ENCODE measurements around the gene ZNF438.

Gene ZNF438

GRCh38 chr10:31069411-31069810 lies 37.7 kb upstream of the ZNF438 start:
- TF ChIP-seq, protein P1, sequence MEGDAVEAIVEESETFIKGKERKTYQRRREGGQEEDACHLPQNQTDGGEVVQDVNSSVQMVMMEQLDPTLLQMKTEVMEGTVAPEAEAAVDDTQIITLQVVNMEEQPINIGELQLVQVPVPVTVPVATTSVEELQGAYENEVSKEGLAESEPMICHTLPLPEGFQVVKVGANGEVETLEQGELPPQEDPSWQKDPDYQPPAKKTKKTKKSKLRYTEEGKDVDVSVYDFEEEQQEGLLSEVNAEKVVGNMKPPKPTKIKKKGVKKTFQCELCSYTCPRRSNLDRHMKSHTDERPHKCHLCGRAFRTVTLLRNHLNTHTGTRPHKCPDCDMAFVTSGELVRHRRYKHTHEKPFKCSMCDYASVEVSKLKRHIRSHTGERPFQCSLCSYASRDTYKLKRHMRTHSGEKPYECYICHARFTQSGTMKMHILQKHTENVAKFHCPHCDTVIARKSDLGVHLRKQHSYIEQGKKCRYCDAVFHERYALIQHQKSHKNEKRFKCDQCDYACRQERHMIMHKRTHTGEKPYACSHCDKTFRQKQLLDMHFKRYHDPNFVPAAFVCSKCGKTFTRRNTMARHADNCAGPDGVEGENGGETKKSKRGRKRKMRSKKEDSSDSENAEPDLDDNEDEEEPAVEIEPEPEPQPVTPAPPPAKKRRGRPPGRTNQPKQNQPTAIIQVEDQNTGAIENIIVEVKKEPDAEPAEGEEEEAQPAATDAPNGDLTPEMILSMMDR (conservative IDR thresholded peaks at IDR 0.05; ENCODE audit: low read depth, low read length) = no peak
- Histone ChIP-seq H3K9ac (no peak overlapping the region), H3K27ac (no peak overlapping the region), H3K4me3 (IDR thresholded peaks at IDR 0.05; ENCODE audit: insufficient read depth, low read depth, low read length) (no peak overlapping the region), H4K20me1 (ENCODE audit: insufficient read depth) (no peaks in the 10 kb centered on the region), H3K79me2 (ENCODE audit: insufficient read depth, low read depth) (no peaks in the 10 kb centered on the region), H2AFZ (ENCODE audit: low read depth) (no peak overlapping the region), H3K27me3 (ENCODE audit: insufficient read depth, low read depth) (no peaks in the 10 kb centered on the region), H3K4me1 (ENCODE audit: low read depth, poor library complexity, severe bottlenecking) (no peaks in the 10 kb centered on the region), H3K36me3 (ENCODE audit: insufficient read depth) (no peaks in the 10 kb centered on the region), H3K4me2 (no peak overlapping the region)

- TF ChIP-seq, protein P1 (conservative IDR thresholded peaks at IDR 0.05; ENCODE audit: low read depth, low read length) = no peak
- no peak overlapping the region for H3K4me3 ChIP-seq (IDR thresholded peaks at IDR 0.05; ENCODE audit: insufficient read depth, low read depth, low read length)
Observed at GRCh38 chr10:31064348-31064747, 32.7 kb upstream of the ZNF438 start.

GRCh38 chr10:31063841-31064240 lies 32.2 kb upstream of the ZNF438 start:
- Histone ChIP-seq H2AFZ (ENCODE audit: low read depth) (no peak overlapping the region), H3K4me2 (no peak overlapping the region)

More at GRCh38 chr10:31064348-31064747, 32.7 kb upstream of the ZNF438 start:
- Histone ChIP-seq H3K27ac (no peak overlapping the region), H3K79me2 (ENCODE audit: insufficient read depth, low read depth) (no peaks in the 10 kb centered on the region), H3K4me2 (no peak overlapping the region), H3K36me3 (ENCODE audit: insufficient read depth) (no peaks in the 10 kb centered on the region), H3K27me3 (ENCODE audit: insufficient read depth, low read depth) (no peaks in the 10 kb centered on the region), H3K4me1 (ENCODE audit: low read depth, poor library complexity, severe bottlenecking) (no peaks in the 10 kb centered on the region), H3K9ac (no peak overlapping the region), H2AFZ (ENCODE audit: low read depth) (no peak overlapping the region), H4K20me1 (ENCODE audit: insufficient read depth) (no peaks in the 10 kb centered on the region)

GRCh38 chr10:31062856-31063255 lies 31.2 kb upstream of the ZNF438 start:
- no peak overlapping the region for H2AFZ ChIP-seq (ENCODE audit: low read depth)
- no peaks in the 10 kb centered on the region for H3K36me3 ChIP-seq (ENCODE audit: insufficient read depth)
- no peaks in the 10 kb centered on the region for H3K4me1 ChIP-seq (ENCODE audit: low read depth, poor library complexity, severe bottlenecking)
- H3K4me3 ChIP-seq (IDR thresholded peaks at IDR 0.05; ENCODE audit: insufficient read depth, low read depth, low read length) = no peak overlapping the region
- H3K27me3 ChIP-seq (ENCODE audit: insufficient read depth, low read depth) = no peaks in the 10 kb centered on the region
- H4K20me1 ChIP-seq (ENCODE audit: insufficient read depth) = no peaks in the 10 kb centered on the region
- H3K27ac ChIP-seq = no peak overlapping the region
- TF ChIP-seq, protein P1 (conservative IDR thresholded peaks at IDR 0.05; ENCODE audit: low read depth, low read length) = no peak
- no peak overlapping the region for H3K9ac ChIP-seq
- no peaks in the 10 kb centered on the region for H3K79me2 ChIP-seq (ENCODE audit: insufficient read depth, low read depth)
- no peak overlapping the region for H3K4me2 ChIP-seq

More at GRCh38 chr10:31063841-31064240, 32.2 kb upstream of the ZNF438 start:
- Histone ChIP-seq H3K27ac (no peak overlapping the region), H3K4me3 (IDR thresholded peaks at IDR 0.05; ENCODE audit: insufficient read depth, low read depth, low read length) (no peak overlapping the region), H3K4me1 (ENCODE audit: low read depth, poor library complexity, severe bottlenecking) (no peaks in the 10 kb centered on the region), H4K20me1 (ENCODE audit: insufficient read depth) (no peaks in the 10 kb centered on the region), H3K36me3 (ENCODE audit: insufficient read depth) (no peaks in the 10 kb centered on the region), H3K79me2 (ENCODE audit: insufficient read depth, low read depth) (no peaks in the 10 kb centered on the region), H3K9ac (no peak overlapping the region), H3K27me3 (ENCODE audit: insufficient read depth, low read depth) (no peaks in the 10 kb centered on the region)
- TF ChIP-seq, protein P1 (conservative IDR thresholded peaks at IDR 0.05; ENCODE audit: low read depth, low read length) = no peak
